PC-9 (cell line): ENCODE data around the gene SCGB2B2. TPM values are rescaled to one million over a fixed set of nuclear protein-coding genes. Genes with fewer than 3 reads are reported as not detected.
"Not testable (repeated sequence)": the region's sequence is repeated elsewhere in the genome, so short reads cannot be mapped to it uniquely, and the experiment has no call there.

Experiments used
- BruUV-seq: library from RNA; stranded (reverse); fragments of 400-500 nt; replicated peaks from 2 replicates; lab custom pipeline; 2021; lab: Mats Ljungman, UMichigan
- CTCF ChIA-PET: fragments of 300-600 bp; sonication (Branson Sonifier 250); formaldehyde crosslinking; loops from one replicate; lab custom pipeline; 2022; ENCODE audit warnings: antibody characterized with exemption; lab: Charles Lee
- POLR2A ChIA-PET: fragments of 300-600 bp; sonication (Branson Sonifier 250); formaldehyde crosslinking; loops from one replicate; lab custom pipeline; 2022; ENCODE audit warnings: antibody characterized with exemption; ENCODE audit not compliant: unreplicated experiment; lab: Charles Lee
- DNase-seq, 2 experiments: peaks; one replicate each; pipeline versions ENCODE4 v3.0.0 to v3.0.0-alpha.2; 2015 to 2022; ENCODE audit warnings: mixed read lengths in 1 of 2
- H2AFZ ChIP-seq: fragments of 200-600 bp; sonication (generic); 2 replicates; pipeline ENCODE4 v1.8.1; 2017; ENCODE audit warnings: antibody characterized with exemption
- H3F3A ChIP-seq: fragments of 200-600 bp; sonication (generic); 2 replicates; pipeline ENCODE4 v1.8.1; 2017; ENCODE audit warnings: antibody characterized with exemption, mild to moderate bottlenecking, low read depth; ENCODE audit not compliant: insufficient read depth
- H3K27ac ChIP-seq: fragments of 200-600 bp; sonication (generic); 2 replicates; pipeline ENCODE4 v1.6.1; 2016; ENCODE audit warnings: mixed run types
- H3K27me3 ChIP-seq: fragments of 200-600 bp; sonication (generic); 2 replicates; pipeline ENCODE4 v1.6.1; 2016; ENCODE audit warnings: low read depth, mixed run types; ENCODE audit not compliant: insufficient read depth
- H3K36me3 ChIP-seq: fragments of 200-600 bp; sonication (generic); 2 replicates; pipeline ENCODE4 v1.6.1; 2016; ENCODE audit warnings: low read depth, mixed run types
- H3K4me1 ChIP-seq: fragments of 200-600 bp; sonication (generic); replicated peaks from 2 replicates; pipeline ENCODE4 v1.6.1; 2016; ENCODE audit warnings: mixed run types; ENCODE audit not compliant: insufficient read depth
- H3K4me2 ChIP-seq: fragments of 200-600 bp; sonication (generic); 2 replicates; pipeline ENCODE4 v1.6.1; 2017; ENCODE audit warnings: mixed run types
- H3K4me3 ChIP-seq: fragments of 200-600 bp; sonication (generic); 2 replicates; pipeline ENCODE4 v1.6.1; 2016; ENCODE audit warnings: mixed run types
- H3K79me2 ChIP-seq: fragments of 200-600 bp; sonication (generic); 2 replicates; pipeline ENCODE4 v1.6.1; 2017; ENCODE audit warnings: low read depth, mixed run types
- H3K9me2 ChIP-seq: fragments of 200-600 bp; sonication (generic); 2 replicates; pipeline ENCODE4 v1.8.1; 2017; ENCODE audit warnings: mild to moderate bottlenecking; ENCODE audit not compliant: insufficient read depth
- H3K9me3 ChIP-seq: fragments of 200-600 bp; sonication (generic); 2 replicates; pipeline ENCODE4 v1.8.1; 2016; ENCODE audit warnings: low read depth; ENCODE audit not compliant: insufficient read depth
- H4K20me1 ChIP-seq: fragments of 200-600 bp; sonication (generic); 2 replicates; pipeline ENCODE4 v1.8.1; 2017; ENCODE audit not compliant: insufficient read depth
- CTCF ChIP-seq: fragments of 200-600 bp; sonication (generic); conservative IDR thresholded peaks from 2 replicates; pipeline ENCODE4 v1.6.1; 2017; ENCODE audit warnings: mixed run types, antibody characterized with exemption, mild to moderate bottlenecking, moderate library complexity
- EZH2 ChIP-seq: fragments of 200-600 bp; sonication (generic); IDR thresholded peaks from 2 replicates; pipeline ENCODE4 v1.8.0; 2017; ENCODE audit warnings: antibody characterized with exemption, low read depth
- intact Hi-C: fragments of 100-400 bp; cut with micrococcal nuclease; formaldehyde crosslinking; loops from one replicate; pipeline ENCODE4 v1.10.0; 2022; ENCODE audit not compliant: unreplicated experiment
- total RNA-seq: library from RNA; stranded (reverse); gene quantifications from 2 replicates; pipeline ENCODE4 v1.2.3, GENCODE V29; 2021

The SCGB2B2 gene
- total RNA-seq, 1 experiment from 2014 or later, result 1.4 TPM

GRCh38 chr19:34673590-34673989 lies 3.4 kb downstream of the SCGB2B2 start:
- BruUV-seq, result no TSS peak
- H3K27ac ChIP-seq, result no peak overlapping the region
- H4K20me1 ChIP-seq, result no peaks in the 10 kb centered on the region
- no peaks in the 10 kb centered on the region for H3K27me3 ChIP-seq
- H3K9me2 ChIP-seq, result no peaks in the 10 kb centered on the region
- peaks cover 15% of the 10 kb centered on the region for H3K4me1 ChIP-seq
- DNase-seq, result no peak
- POLR2A ChIA-PET, result no interaction called here
- peaks cover 12% of the 10 kb centered on the region for H3F3A ChIP-seq
- CTCF ChIA-PET, result no interaction called here
- no peaks in the 10 kb centered on the region; the same call in 1 of the 2 replicates for H3K79me2 ChIP-seq
- intact Hi-C loops, result no loop called here
- peaks cover 4% of the 10 kb centered on the region; the same call in 1 of the 2 replicates for H3K36me3 ChIP-seq
- H2AFZ ChIP-seq, result no peak overlapping the region
- TF ChIP-seq CTCF (no peak), EZH2 (no peak)
- no peak overlapping the region for H3K4me3 ChIP-seq
- peaks cover 14% of the 10 kb centered on the region for H3K9me3 ChIP-seq
- H3K4me2 ChIP-seq, result no peak overlapping the region

GRCh38 chr19:34671972-34672371 lies 5.0 kb downstream of the SCGB2B2 start:
- no peak overlapping the region for H3K4me3 ChIP-seq
- H4K20me1 ChIP-seq, result no peaks in the 10 kb centered on the region
- peaks cover 7% of the 10 kb centered on the region; the same call in 1 of the 2 replicates for H3K9me3 ChIP-seq
- peaks cover 10% of the 10 kb centered on the region for H3K4me1 ChIP-seq
- no peaks in the 10 kb centered on the region for H3K79me2 ChIP-seq
- no peaks in the 10 kb centered on the region for H3K9me2 ChIP-seq
- no peak for DNase-seq
- H2AFZ ChIP-seq, result no peak overlapping the region
- H3K27ac ChIP-seq, result no peak overlapping the region
- H3K27me3 ChIP-seq, result no peaks in the 10 kb centered on the region
- ChIA-PET CTCF (interaction anchor here (0.6 kb wide), 1 partner anchor 165 kb away, joined by 3 read pairs; no protein-coding TSS in a partner anchor), POLR2A (no interaction called here)
- no peak overlapping the region for H3K4me2 ChIP-seq
- BruUV-seq, result no TSS peak
- no peaks in the 10 kb centered on the region for H3K36me3 ChIP-seq
- intact Hi-C loops, result no loop called here
- TF ChIP-seq EZH2, result no peak
- no peak for TF ChIP-seq CTCF
- peaks cover 6% of the 10 kb centered on the region; the same call in 1 of the 2 replicates for H3F3A ChIP-seq

- ChIA-PET CTCF (no interaction called here), POLR2A (interaction anchor here (0.7 kb wide), 1 partner anchor 320 kb away, joined by 4 read pairs; no protein-coding TSS in a partner anchor)
- H3K27me3 ChIP-seq, result no peaks in the 10 kb centered on the region
- DNase-seq, result no peak
- H3K9me3 ChIP-seq, result no peaks in the 10 kb centered on the region
- no peaks in the 10 kb centered on the region for H4K20me1 ChIP-seq
- H3K9me2 ChIP-seq, result no peaks in the 10 kb centered on the region
- no peak overlapping the region for H3K4me2 ChIP-seq
- TF ChIP-seq CTCF, result no peak
- no peak for TF ChIP-seq EZH2
- H3K4me1 ChIP-seq, result no peaks in the 10 kb centered on the region
- BruUV-seq, result no TSS peak
- intact Hi-C loops, result no loop called here
- H3F3A ChIP-seq, result no peaks in the 10 kb centered on the region
- no peak overlapping the region for H3K4me3 ChIP-seq
- no peak overlapping the region for H2AFZ ChIP-seq
- H3K79me2 ChIP-seq, result no peaks in the 10 kb centered on the region
- no peak overlapping the region for H3K27ac ChIP-seq
- no peaks in the 10 kb centered on the region for H3K36me3 ChIP-seq
Measured at GRCh38 chr19:34669305-34669704, 7.7 kb downstream of the SCGB2B2 start.

- H3K27me3 ChIP-seq, H3K79me2 ChIP-seq, H3K9me2 ChIP-seq, BruUV-seq, H3F3A ChIP-seq, intact Hi-C loops, CTCF ChIA-PET, DNase-seq, H2AFZ ChIP-seq, H4K20me1 ChIP-seq, H3K4me1 ChIP-seq, H3K4me3 ChIP-seq, H3K9me3 ChIP-seq, H3K36me3 ChIP-seq, H3K27ac ChIP-seq: not testable (repeated sequence)
- H3K4me2 ChIP-seq, result 0 out of 2 replicates have a peak overlapping the region, but pooled peaks have one; percentile 82
- POLR2A ChIA-PET, result interaction anchor here (0.7 kb wide), 1 partner anchor 321 kb away, joined by 4 read pairs; no protein-coding TSS in a partner anchor
Measured at GRCh38 chr19:34668690-34669089, 8.3 kb downstream of the SCGB2B2 start.

GRCh38 chr19:34668077-34668689 lies 8.8 kb downstream of the SCGB2B2 start:
- DNase-seq, intact Hi-C loops, H3K4me1 ChIP-seq, H3K9me2 ChIP-seq, H3F3A ChIP-seq, H3K9me3 ChIP-seq, H3K27ac ChIP-seq, H3K27me3 ChIP-seq, H3K79me2 ChIP-seq, H4K20me1 ChIP-seq, H3K36me3 ChIP-seq, BruUV-seq: not testable (repeated sequence)
- peak overlapping the region; percentile 63; the same call in 1 of the 2 replicates for H2AFZ ChIP-seq
- H3K4me2 ChIP-seq, result peak overlapping the region; percentile 82
- CTCF ChIA-PET, result interaction anchor here (0.6 kb wide), 2 partner anchors 65 to 1294 kb away, joined by 4 to 15 read pairs; partner anchors contain the start of gene CEBPG
- H3K4me3 ChIP-seq, result peak overlapping the region; percentile 56; the same call in 1 of the 2 replicates
- POLR2A ChIA-PET, result interaction anchor here (0.7 kb wide), 1 partner anchor 9 kb away, joined by 6 read pairs; the partner anchor contains the start of gene SCGB2B2
